GM21717 (cell line): Measurements from ENCODE around the gene CYS1.
"Not testable (repeated sequence)": the region's sequence is repeated elsewhere in the genome, so short reads cannot be mapped to it uniquely, and the experiment has no call there.

ENCODE experiments used
- ATAC-seq: cut with Tn5 transposase; IDR thresholded peaks from one replicate; pipeline ENCODE4 v1.9.1; 2021; ENCODE audit warnings: mild to moderate bottlenecking, moderate library complexity; ENCODE audit not compliant: unreplicated experiment

Gene CYS1

GRCh38 chr2:10014418-10015190, 65.6 kb downstream of the CYS1 start:
- ATAC-seq, result no peak

GRCh38 chr2:10013651-10014417, 66.4 kb downstream of the CYS1 start:
- not testable (repeated sequence) for ATAC-seq

- no peak for ATAC-seq
Measured at GRCh38 chr2:10012963-10013461, 67.2 kb downstream of the CYS1 start.

GRCh38 chr2:10012366-10012962, 67.7 kb downstream of the CYS1 start:
- not testable (repeated sequence) for ATAC-seq

- not testable (repeated sequence) for ATAC-seq
Measured at GRCh38 chr2:10011606-10012325, 68.4 kb downstream of the CYS1 start.

GRCh38 chr2:10010861-10011605, 69.2 kb downstream of the CYS1 start:
- not testable (repeated sequence) for ATAC-seq

- ATAC-seq, result no peak
Measured at GRCh38 chr2:10009811-10010781, 70.1 kb downstream of the CYS1 start.

GRCh38 chr2:10009271-10009810, 70.9 kb downstream of the CYS1 start:
- ATAC-seq, result no peak

- ATAC-seq, result no peak
Measured at GRCh38 chr2:10008809-10009176, 71.4 kb downstream of the CYS1 start.

- ATAC-seq, result no peak
Measured at GRCh38 chr2:10007921-10008808, 72.0 kb downstream of the CYS1 start.

GRCh38 chr2:10007435-10007834, 72.8 kb downstream of the CYS1 start:
- ATAC-seq, result no peak
